SU-DHL-6 (cell line): ENCODE measurements around the gene OSGEP.

ENCODE experiments used
- EZH2phosphoT487 ChIP-seq: fragments of 200-600 bp; sonication (generic), shearing (Covaris generic); conservative IDR thresholded peaks from 2 replicates; pipeline ENCODE4 v1.6.1; 2018; ENCODE audit warnings: mild to moderate bottlenecking, antibody characterized with exemption, low read length, moderate library complexity, mixed read lengths
- TF ChIP-seq, protein P1 (sequence below): fragments of 200-600 bp; sonication (generic); IDR thresholded peaks from one replicate; pipeline ENCODE4 v1.5.1; 2017; ENCODE audit warnings: antibody characterized with exemption, mild to moderate bottlenecking, low read length, moderate library complexity; ENCODE audit not compliant: insufficient read depth, poor library complexity, severe bottlenecking

DNA sequence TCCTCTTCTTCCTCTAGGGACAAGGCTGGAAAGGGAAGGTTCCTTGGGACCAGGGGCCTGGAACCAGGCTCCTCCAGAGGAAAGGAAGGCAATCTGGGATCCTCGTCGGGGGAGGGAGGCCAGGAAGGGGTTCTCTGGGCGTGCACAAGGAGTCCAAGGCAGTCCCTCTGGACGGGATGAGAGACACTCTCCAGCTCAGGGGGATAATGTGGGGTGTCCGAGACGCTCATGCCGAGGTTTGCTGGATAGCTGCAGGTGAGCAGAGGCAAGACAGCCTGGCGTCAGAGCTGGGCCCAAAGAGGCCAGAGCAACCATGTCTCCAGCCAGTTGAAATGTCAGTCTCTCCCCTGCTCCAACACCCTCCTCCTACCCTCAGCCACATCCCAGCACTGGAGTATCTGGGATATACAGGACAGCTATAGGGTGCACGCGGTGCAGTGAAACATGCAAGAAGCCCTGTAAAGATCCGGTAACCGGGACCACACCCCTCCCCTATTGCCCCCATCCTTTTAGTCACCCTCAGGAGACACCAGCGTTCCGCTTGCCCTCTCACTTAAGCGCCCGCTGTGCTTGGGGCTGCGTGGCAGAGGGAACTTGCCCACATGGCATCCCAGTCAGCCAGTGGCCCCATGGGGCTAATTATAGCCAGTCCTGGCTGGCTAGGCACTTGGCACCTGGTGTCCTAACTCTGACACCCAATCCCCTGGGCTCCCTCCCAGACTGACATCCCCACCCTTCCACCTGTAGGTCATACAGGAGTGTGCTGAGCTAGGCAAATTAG lies 18.8 kb downstream of the OSGEP start, which contains the start of gene KLHL33:
- TF ChIP-seq, protein P1, sequence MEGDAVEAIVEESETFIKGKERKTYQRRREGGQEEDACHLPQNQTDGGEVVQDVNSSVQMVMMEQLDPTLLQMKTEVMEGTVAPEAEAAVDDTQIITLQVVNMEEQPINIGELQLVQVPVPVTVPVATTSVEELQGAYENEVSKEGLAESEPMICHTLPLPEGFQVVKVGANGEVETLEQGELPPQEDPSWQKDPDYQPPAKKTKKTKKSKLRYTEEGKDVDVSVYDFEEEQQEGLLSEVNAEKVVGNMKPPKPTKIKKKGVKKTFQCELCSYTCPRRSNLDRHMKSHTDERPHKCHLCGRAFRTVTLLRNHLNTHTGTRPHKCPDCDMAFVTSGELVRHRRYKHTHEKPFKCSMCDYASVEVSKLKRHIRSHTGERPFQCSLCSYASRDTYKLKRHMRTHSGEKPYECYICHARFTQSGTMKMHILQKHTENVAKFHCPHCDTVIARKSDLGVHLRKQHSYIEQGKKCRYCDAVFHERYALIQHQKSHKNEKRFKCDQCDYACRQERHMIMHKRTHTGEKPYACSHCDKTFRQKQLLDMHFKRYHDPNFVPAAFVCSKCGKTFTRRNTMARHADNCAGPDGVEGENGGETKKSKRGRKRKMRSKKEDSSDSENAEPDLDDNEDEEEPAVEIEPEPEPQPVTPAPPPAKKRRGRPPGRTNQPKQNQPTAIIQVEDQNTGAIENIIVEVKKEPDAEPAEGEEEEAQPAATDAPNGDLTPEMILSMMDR, result no peak
- no peak for TF ChIP-seq EZH2phosphoT487
